ENCODE results near the gene MYBBP1A.

- TF ChIP-seq TEAD4 (IDR thresholded peaks at IDR 0.05) (no peak), CEBPB (IDR thresholded peaks at IDR 0.05) (no peak), EP300 (IDR thresholded peaks at IDR 0.05; ENCODE audit: borderline replicate concordance) (no peak), FOXM1 (IDR thresholded peaks at IDR 0.05; ENCODE audit: borderline replicate concordance, low read depth) (no peak), MAX (IDR thresholded peaks at IDR 0.05) (no peak), YY1 (IDR thresholded peaks at IDR 0.05; ENCODE audit: low read depth) (no peak), RAD21 (IDR thresholded peaks at IDR 0.05; ENCODE audit: low read depth) (no peak), REST (IDR thresholded peaks at IDR 0.05; ENCODE audit: low read depth) (no peak), NFIC (IDR thresholded peaks at IDR 0.05) (no peak), USF1 (IDR thresholded peaks at IDR 0.05) (no peak), ZBTB7A (IDR thresholded peaks at IDR 0.05; ENCODE audit: low read depth) (no peak)
Observed at GRCh38 chr17:4584917-4585637, 29.9 kb upstream of the MYBBP1A start.

All from Ishikawa (cell line).